Gastrocnemius medialis (tissue), 4 donors: ENCODE measurements around the gene TPD52L1. TPM values are rescaled to one million over a fixed set of nuclear protein-coding genes. Genes with fewer than 3 reads are reported as not detected.

Experiments
- ATAC-seq, 2 donors: fragments of 150-250 bp; one replicate each; pipeline ENCODE4 v1.9.1; 2016
- DNase-seq, 2 donors: peaks; one replicate each; pipeline ENCODE4 v3.0.0-alpha.2; 2019
- H3K27ac ChIP-seq, 4 donors: fragments of 200-600 bp; sonication (generic); 1 replicate in 1 of 4; 2 replicates in 3 of 4; pipeline ENCODE4 v1.5.1; 2016 to 2018; ENCODE audit warnings: mild to moderate bottlenecking in 2 of 4, moderate library complexity in 1 of 4
- H3K27me3 ChIP-seq, 3 donors: fragments of 200-600 bp; sonication (generic) in 2 of 3; 1 replicate in 1 of 3; 2 replicates in 2 of 3; pipeline versions ENCODE4 v1.5.1 to v1.6.0; 2016 to 2019; ENCODE audit warnings: mild to moderate bottlenecking in 1 of 3, moderate library complexity in 1 of 3
- H3K36me3 ChIP-seq, 2 donors: fragments of 200-600 bp; sonication (generic) in 1 of 2; one replicate each; pipeline ENCODE4 v1.5.1; 2017 to 2018
- H3K4me1 ChIP-seq, 2 donors: fragments of 200-600 bp; sonication (generic) in 1 of 2; one replicate each; pipeline ENCODE4 v1.5.1; 2016 to 2017; ENCODE audit warnings: mild to moderate bottlenecking in 2 of 2
- H3K4me3 ChIP-seq, 4 donors: fragments of 200-600 bp; sonication (generic) in 3 of 4; 1 replicate in 1 of 4; 2 replicates in 3 of 4; pipeline ENCODE4 v1.5.1; 2016 to 2019; ENCODE audit warnings: mild to moderate bottlenecking in 2 of 4
- H3K9me3 ChIP-seq, 3 donors: fragments of 200-600 bp; sonication (generic) in 2 of 3; 1 replicate in 1 of 3; 2 replicates in 2 of 3; pipeline ENCODE4 v1.5.1; 2016 to 2019
- CTCF ChIP-seq, 5 experiments: fragments of 450-650 bp in 3 of 5; fragments of 200-600 bp in 2 of 5; sonication (generic) in 2 of 5; IDR thresholded peaks in 4 of 5; conservative IDR thresholded peaks in 1 of 5; 1 replicate in 4 of 5; 2 replicates in 1 of 5; pipeline ENCODE4 v1.5.1; 2016 to 2019; ENCODE audit warnings: antibody characterized with exemption in 5 of 5, mild to moderate bottlenecking in 3 of 5, moderate library complexity in 3 of 5
- POLR2A ChIP-seq, 2 donors: fragments of 450-650 bp; IDR thresholded peaks; one replicate each; pipeline ENCODE4 v1.6.1; 2017; ENCODE audit warnings: antibody characterized with exemption in 2 of 2, mild to moderate bottlenecking in 2 of 2, moderate library complexity in 2 of 2
- in situ Hi-C, 4 donors: fragments of 200-750 bp; cut with MboI; loops; one replicate each; pipeline versions ENCODE4 v1.15.0 to v1.8.0; 2017; ENCODE audit warnings: low sequenced_read_pairs in 4 of 4
- intact Hi-C: fragments of 100-400 bp; cut with DNase I; formaldehyde crosslinking; loops from one replicate; pipeline ENCODE4 v1.15.1; 2023; ENCODE audit warnings: low total_unique reads
- total RNA-seq, 4 donors: library from RNA; depleted of rRNA; stranded (reverse); fragments of >200 nt; gene quantifications; one replicate each; pipeline versions ENCODE4 v1.1.0 to v1.2.3, GENCODE V29; 2016

TPD52L1 gene
- total RNA-seq, 4 donors from 2014 or later = 47.6 to 152 (median 123) TPM

GRCh38 chr6:125253881-125254280 lies 100.3 kb downstream of the TPD52L1 start:
- Histone ChIP-seq H3K4me3 (no peak overlapping the region), H3K27ac (no peak overlapping the region), H3K36me3 (peaks cover 0 to 12% of the 10 kb centered on the region in 2 donors), H3K27me3 (no peaks in the 10 kb centered on the region), H3K9me3 (no peaks in the 10 kb centered on the region), H3K4me1 (peaks cover 0 to 6% of the 10 kb centered on the region in 2 donors)
- TF ChIP-seq CTCF (IDR thresholded peaks at IDR 0.05 in 4 of 5, conservative IDR thresholded peaks at IDR 0.05 in 1 of 5) (no peak), POLR2A (IDR thresholded peaks at IDR 0.05) (no peak)
- intact Hi-C loops = no loop called here
- DNase-seq (no peak), ATAC-seq (no peak)
- in situ Hi-C loops = loop anchor here in 1 of 4 donors (25.0 kb wide), 1 partner anchor 92 kb away; the partner anchor contains the start of gene TPD52L1

- in situ Hi-C loops (loop anchor here in 1 of 4 donors (25.0 kb wide), 1 partner anchor 92 kb away; the partner anchor contains the start of gene TPD52L1), intact Hi-C loops (no loop called here)
- ATAC-seq (no peak), DNase-seq (no peak)
- no peaks in the 10 kb centered on the region for H3K9me3 ChIP-seq
- H3K36me3 ChIP-seq = peaks cover 0 to 11% of the 10 kb centered on the region in 2 donors
- no peak overlapping the region for H3K4me3 ChIP-seq
- no peak for TF ChIP-seq CTCF (IDR thresholded peaks at IDR 0.05 in 4 of 5, conservative IDR thresholded peaks at IDR 0.05 in 1 of 5)
- TF ChIP-seq POLR2A (IDR thresholded peaks at IDR 0.05) = no peak
- peaks cover 0 to 6% of the 10 kb centered on the region in 2 donors for H3K4me1 ChIP-seq
- no peak overlapping the region for H3K27ac ChIP-seq
- no peaks in the 10 kb centered on the region for H3K27me3 ChIP-seq
Measured at GRCh38 chr6:125254321-125254720, 100.7 kb downstream of the TPD52L1 start.

- DNase-seq (no peak), ATAC-seq (no peak)
- Histone ChIP-seq H3K4me1 (peaks cover 0 to 3% of the 10 kb centered on the region in 2 donors), H3K9me3 (no peaks in the 10 kb centered on the region), H3K27me3 (no peaks in the 10 kb centered on the region), H3K27ac (no peak overlapping the region), H3K4me3 (no peak overlapping the region), H3K36me3 (peaks cover 0 to 11% of the 10 kb centered on the region in 2 donors)
- TF ChIP-seq CTCF (IDR thresholded peaks at IDR 0.05 in 4 of 5, conservative IDR thresholded peaks at IDR 0.05 in 1 of 5) = no peak
- TF ChIP-seq POLR2A (IDR thresholded peaks at IDR 0.05) = no peak
- intact Hi-C loops = no loop called here
- in situ Hi-C loops = loop anchor here in 1 of 4 donors (25.0 kb wide), 1 partner anchor 93 kb away; the partner anchor contains the start of gene TPD52L1
Measured at GRCh38 chr6:125255201-125255600, 101.6 kb downstream of the TPD52L1 start.

- no peak overlapping the region for H3K4me3 ChIP-seq
- ATAC-seq = no peak
- DNase-seq = no peak
- H3K4me1 ChIP-seq = no peaks in the 10 kb centered on the region
- in situ Hi-C loops = loop anchor here in 1 of 4 donors (25.0 kb wide), 1 partner anchor 95 kb away; the partner anchor contains the start of gene TPD52L1
- intact Hi-C loops = no loop called here
- H3K27me3 ChIP-seq = no peaks in the 10 kb centered on the region
- no peaks in the 10 kb centered on the region for H3K9me3 ChIP-seq
- no peak overlapping the region for H3K27ac ChIP-seq
- TF ChIP-seq CTCF (IDR thresholded peaks at IDR 0.05 in 4 of 5, conservative IDR thresholded peaks at IDR 0.05 in 1 of 5) (no peak), POLR2A (IDR thresholded peaks at IDR 0.05) (no peak)
- peaks cover 0 to 14% of the 10 kb centered on the region in 2 donors for H3K36me3 ChIP-seq
Measured at GRCh38 chr6:125257351-125257750, 103.8 kb downstream of the TPD52L1 start.
